Gastroesophageal sphincter (tissue), 4 donors: ENCODE data around the gene MOB3B. TPM values are rescaled to one million over a fixed set of nuclear protein-coding genes. Genes with fewer than 3 reads are reported as not detected.

Source experiments
- ATAC-seq: fragments of 150-250 bp; one replicate; pipeline ENCODE4 v1.9.1; 2016; ENCODE audit warnings: mild to moderate bottlenecking, moderate library complexity
- H3K27ac ChIP-seq, 4 donors: fragments of 200-600 bp; sonication (generic) in 3 of 4; 1 replicate in 3 of 4; 2 replicates in 1 of 4; pipeline ENCODE4 v1.5.1; 2016 to 2019
- H3K27me3 ChIP-seq: fragments of 200-600 bp; sonication (generic); one replicate; pipeline ENCODE4 v1.5.1; 2019
- H3K36me3 ChIP-seq, 2 donors: fragments of 200-600 bp; sonication (generic); one replicate each; pipeline ENCODE4 v1.5.1; 2019; ENCODE audit warnings: control low read depth in 1 of 2
- H3K4me1 ChIP-seq, 3 donors: fragments of 200-600 bp; sonication (generic); 1 replicate in 2 of 3; 2 replicates in 1 of 3; pipeline ENCODE4 v1.5.1; 2016 to 2019; ENCODE audit warnings: control low read depth in 2 of 3
- H3K4me3 ChIP-seq, 2 donors: fragments of 200-600 bp; sonication (generic); one replicate each; pipeline ENCODE4 v1.5.1; 2019; ENCODE audit warnings: mild to moderate bottlenecking in 1 of 2, moderate library complexity in 1 of 2
- H3K9me3 ChIP-seq, 3 donors: fragments of 200-600 bp; sonication (generic); one replicate each; pipeline ENCODE4 v1.5.1; 2017 to 2019; ENCODE audit warnings: control low read depth in 2 of 3
- CTCF ChIP-seq, 4 experiments: fragments of 200-600 bp in 2 of 4; fragments of 450-650 bp in 2 of 4; sonication (generic) in 1 of 4; IDR thresholded peaks; one replicate each; pipeline ENCODE4 v1.5.1; 2017 to 2019; ENCODE audit warnings: antibody characterized with exemption in 4 of 4, mild to moderate bottlenecking in 2 of 4, moderate library complexity in 2 of 4
- EP300 ChIP-seq: sonication (generic); formaldehyde crosslinking; IDR thresholded peaks from one replicate; pipeline ENCODE4 v1.6.1; 2017; ENCODE audit warnings: antibody characterized with exemption, mild to moderate bottlenecking
- POLR2A ChIP-seq, 2 donors: fragments of 450-650 bp; IDR thresholded peaks; one replicate each; pipeline ENCODE4 v1.6.1; 2017; ENCODE audit warnings: antibody characterized with exemption in 2 of 2, mild to moderate bottlenecking in 2 of 2, moderate library complexity in 1 of 2
- POLR2AphosphoS5 ChIP-seq: sonication (generic); formaldehyde crosslinking; IDR thresholded peaks from one replicate; pipeline ENCODE4 v1.6.1; 2017; ENCODE audit warnings: antibody characterized with exemption
- WGBS, 2 donors: methylation state at CpG; one replicate each; pipeline ENCODE4 v1.1.5; 2018; ENCODE audit warnings: low coverage in 1 of 2; 5-methylcytosine and 5-hydroxymethylcytosine counted together
- total RNA-seq, 4 donors: library from RNA; depleted of rRNA; stranded (reverse); fragments of >200 nt; gene quantifications; one replicate each; pipeline ENCODE4 v1.1.0, GENCODE V29; 2016

The MOB3B gene
- total RNA-seq, 4 donors from 2014 or later, result 10.2 to 12.4 (median 11.6) TPM

- no peak for TF ChIP-seq POLR2A (IDR thresholded peaks at IDR 0.05)
- no peak for TF ChIP-seq EP300
- no peak for TF ChIP-seq POLR2AphosphoS5
- no peak for TF ChIP-seq CTCF (IDR thresholded peaks at IDR 0.05)
- WGBS, 2 donors, result 67 to 77% methylated on average over 1 to 5 of the region's 9 CpGs
- H3K9me3 ChIP-seq, result no peaks in the 10 kb centered on the region
- H3K36me3 ChIP-seq, result no peaks in the 10 kb centered on the region
- peaks cover under 1 to 63% (median 32%) of the 10 kb centered on the region in 3 donors for H3K4me1 ChIP-seq
- ATAC-seq, result no peak
- no peaks in the 10 kb centered on the region for H3K27me3 ChIP-seq
- H3K27ac ChIP-seq, result peak overlapping the region in 3 of 4 donors; percentile 37 to 73 (median 68)
- H3K4me3 ChIP-seq, result no peak overlapping the region
Observed at GRCh38 chr9:27338527-27338903, 191.1 kb downstream of the MOB3B start.

DNA sequence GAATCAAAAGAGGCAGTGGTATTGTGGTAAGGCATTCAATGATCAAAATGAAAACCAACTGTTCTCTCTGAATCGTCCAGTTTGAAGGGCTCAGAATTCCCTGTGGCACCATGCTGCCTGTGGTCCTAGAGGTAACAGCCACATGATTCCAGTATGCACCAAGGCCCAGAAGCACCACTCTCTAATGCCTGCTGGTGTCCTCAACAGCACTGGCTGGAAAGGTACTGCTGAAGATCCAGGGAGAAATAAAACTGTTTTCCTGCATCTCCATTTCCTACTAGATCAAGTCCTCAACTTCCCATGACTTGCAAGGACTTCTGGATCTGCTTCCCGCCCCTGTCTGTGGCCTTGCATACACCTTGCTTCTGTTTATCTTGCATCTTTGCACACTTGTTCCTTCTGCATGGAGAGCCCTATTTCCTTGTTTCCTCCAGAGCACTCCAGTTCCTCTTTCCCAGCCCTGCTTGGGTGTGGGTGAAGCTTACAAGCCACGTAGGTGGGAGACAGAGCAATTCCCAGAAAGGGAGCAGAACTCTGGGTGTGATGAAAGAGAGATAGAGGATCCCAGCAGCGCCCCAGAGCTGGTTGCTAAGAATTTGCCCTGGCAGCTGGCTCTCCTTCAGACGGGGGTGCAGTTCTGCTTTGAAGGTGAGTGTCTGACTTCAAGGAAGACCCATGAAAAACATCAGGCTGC, 191.6 kb downstream of the MOB3B start:
- no peak for ATAC-seq
- peaks cover 3 to 67% (median 32%) of the 10 kb centered on the region in 3 donors for H3K4me1 ChIP-seq
- 67% methylated on average over 4 of the region's 5 CpGs; no CpG with 5 or more reads in 1 of the 2 donors for WGBS, 2 donors

GRCh38 chr9:27337236-27337635, 192.4 kb downstream of the MOB3B start:
- 67 to 100% methylated on average over 1 to 3 of the region's 3 CpGs for WGBS, 2 donors
- no peak for TF ChIP-seq CTCF (IDR thresholded peaks at IDR 0.05)
- Histone ChIP-seq H3K27ac (no peak overlapping the region), H3K27me3 (no peaks in the 10 kb centered on the region), H3K4me3 (no peak overlapping the region), H3K9me3 (no peaks in the 10 kb centered on the region), H3K36me3 (no peaks in the 10 kb centered on the region), H3K4me1 (peaks cover 3 to 61% (median 32%) of the 10 kb centered on the region in 3 donors)
- ATAC-seq, result no peak

More for the DNA sequence above, 191.6 kb downstream of the MOB3B start:
- TF ChIP-seq POLR2A (IDR thresholded peaks at IDR 0.05) (no peak), POLR2AphosphoS5 (no peak), EP300 (no peak), CTCF (IDR thresholded peaks at IDR 0.05) (no peak)
- Histone ChIP-seq H3K9me3 (no peaks in the 10 kb centered on the region), H3K27ac (peak overlapping the region in 2 of 4 donors; percentile 68 to 73), H3K27me3 (no peaks in the 10 kb centered on the region), H3K36me3 (no peaks in the 10 kb centered on the region), H3K4me3 (no peak overlapping the region)

DNA sequence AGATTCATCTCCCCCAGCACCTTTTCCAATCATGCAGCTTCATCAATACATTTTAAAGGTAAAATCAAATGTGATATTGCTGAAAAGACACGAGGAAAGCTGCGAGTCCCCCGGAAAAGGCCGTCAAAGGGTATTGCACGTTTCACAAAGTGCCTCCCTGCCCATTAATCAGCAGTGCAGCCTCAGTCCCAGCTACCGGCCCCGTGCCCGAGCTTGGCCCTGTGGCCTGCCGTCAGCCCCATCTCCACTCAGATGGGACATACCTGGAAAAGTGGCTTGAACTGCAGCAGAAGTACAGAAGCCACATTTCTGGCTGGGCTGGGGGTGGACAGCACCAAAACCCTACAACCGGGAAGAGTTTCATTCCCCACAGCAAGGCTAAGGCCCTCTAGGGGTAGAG, 192.8 kb downstream of the MOB3B start:
- H3K27ac ChIP-seq, result no peak overlapping the region
- ATAC-seq, result no peak

More for the DNA sequence above, 192.8 kb downstream of the MOB3B start:
- no peak overlapping the region for H3K4me3 ChIP-seq
- no peaks in the 10 kb centered on the region for H3K27me3 ChIP-seq
- 95 to 100% methylated on average over 5 to 6 of the region's 10 CpGs for WGBS, 2 donors
- no peaks in the 10 kb centered on the region for H3K36me3 ChIP-seq
- no peak for TF ChIP-seq CTCF (IDR thresholded peaks at IDR 0.05)
- no peak for TF ChIP-seq POLR2AphosphoS5
- no peak for TF ChIP-seq EP300
- no peaks in the 10 kb centered on the region for H3K9me3 ChIP-seq
- H3K4me1 ChIP-seq, result peaks cover 3 to 57% (median 28%) of the 10 kb centered on the region in 3 donors
